SIG-M5 (cell line): Measurements from ENCODE around the gene DCST1.

Source experiments
- DNase-seq: peaks from one replicate; lab custom pipeline; 2025; lab: John Stamatoyannopoulos, UW

Gene DCST1

DNA sequence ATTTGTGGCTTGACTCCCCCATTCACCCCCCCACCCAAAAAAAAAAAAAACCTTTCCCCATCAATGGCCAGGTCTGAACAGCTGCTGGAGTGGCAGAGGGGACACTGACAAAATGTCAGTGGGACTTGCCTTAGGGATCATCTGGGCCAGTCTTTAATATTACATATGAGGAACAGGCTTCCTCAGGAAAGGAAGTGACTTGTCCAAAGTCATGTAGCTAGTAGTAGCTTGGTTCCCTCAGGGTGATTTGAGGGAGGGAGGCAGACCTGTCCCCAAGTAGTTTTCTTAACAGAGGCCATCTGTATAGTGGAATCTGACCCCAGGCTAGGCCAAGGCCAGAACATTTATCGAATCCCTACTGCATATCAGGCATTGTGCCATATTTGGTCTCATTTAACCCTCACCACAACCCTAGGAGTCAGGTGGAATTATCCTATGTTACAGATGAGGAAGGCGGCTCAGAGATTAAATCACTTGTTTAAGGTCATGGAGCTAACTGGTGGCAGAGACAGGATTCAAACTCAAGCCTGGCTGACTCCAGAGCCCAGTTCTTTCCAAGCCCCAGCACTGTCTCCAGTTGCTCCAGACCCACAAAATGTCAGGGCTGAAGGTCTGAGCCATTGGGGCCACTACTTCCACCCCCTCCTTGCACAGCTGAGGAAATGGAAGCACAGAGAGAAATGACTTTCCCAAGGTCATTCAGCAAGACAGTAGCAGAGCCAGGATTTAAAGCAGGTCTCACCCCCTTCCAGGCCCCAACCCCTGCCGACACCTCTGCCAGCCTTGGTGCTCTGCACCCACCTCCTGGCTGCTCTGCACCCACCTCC, 20.6 kb upstream of the DCST1 start:
- no peak for DNase-seq

- DNase-seq: no peak
Measured at GRCh38 chr1:155013632-155014031, 20.0 kb upstream of the DCST1 start.

- DNase-seq: no peak
Measured at GRCh38 chr1:155014709-155015508, 18.7 kb upstream of the DCST1 start.

DNA sequence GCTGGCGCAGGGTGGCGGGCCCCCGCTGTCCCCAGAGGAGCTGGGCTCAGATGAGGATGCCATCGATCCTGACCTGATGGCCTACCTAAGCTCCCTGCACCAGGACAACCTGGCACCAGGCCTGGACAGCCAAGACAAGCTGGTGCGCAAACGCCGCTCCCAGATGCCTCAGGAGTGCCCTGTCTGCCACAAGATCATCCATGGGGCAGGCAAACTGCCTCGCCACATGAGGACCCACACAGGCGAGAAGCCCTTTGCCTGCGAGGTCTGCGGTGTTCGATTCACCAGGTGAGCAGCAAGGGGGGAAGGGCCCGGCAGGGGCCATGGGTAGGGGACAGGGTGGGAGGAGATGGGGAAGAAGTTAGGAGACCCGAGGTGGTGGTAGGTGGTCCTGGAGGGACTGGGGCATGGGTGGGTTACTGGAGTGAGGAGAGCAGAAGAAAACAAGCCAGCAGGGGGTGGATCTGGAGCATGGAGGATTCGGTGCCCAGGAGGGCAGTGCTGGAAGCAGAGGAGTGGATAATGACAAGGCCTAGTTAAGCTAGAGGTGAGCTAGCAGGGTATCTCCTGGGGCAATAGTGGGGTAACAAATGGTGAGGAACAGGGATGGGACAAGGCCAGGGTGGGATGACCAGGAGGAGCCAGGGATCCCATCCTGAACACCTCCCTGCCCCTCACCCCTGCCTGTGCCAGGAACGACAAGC, 17.9 kb upstream of the DCST1 start:
- DNase-seq: no peak

DNA sequence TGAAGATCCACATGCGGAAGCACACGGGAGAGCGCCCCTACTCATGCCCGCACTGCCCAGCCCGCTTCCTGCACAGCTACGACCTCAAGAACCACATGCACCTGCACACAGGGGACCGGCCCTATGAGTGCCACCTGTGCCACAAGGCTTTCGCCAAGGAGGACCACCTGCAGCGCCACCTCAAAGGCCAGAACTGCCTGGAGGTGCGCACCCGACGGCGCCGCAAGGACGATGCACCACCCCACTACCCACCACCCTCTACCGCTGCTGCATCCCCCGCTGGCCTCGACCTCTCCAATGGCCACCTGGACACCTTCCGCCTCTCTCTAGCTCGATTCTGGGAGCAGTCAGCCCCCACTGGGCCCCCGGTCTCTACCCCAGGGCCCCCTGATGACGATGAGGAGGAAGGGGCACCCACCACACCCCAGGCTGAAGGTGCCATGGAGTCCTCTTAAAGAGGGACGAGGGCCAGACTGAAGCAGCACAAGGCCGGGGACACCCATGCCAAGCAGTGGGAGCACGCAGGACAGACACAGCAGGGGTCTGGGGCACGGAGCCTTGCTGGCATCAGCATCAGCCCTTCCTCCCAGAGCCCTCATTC, 17.3 kb upstream of the DCST1 start:
- no peak for DNase-seq

DNA sequence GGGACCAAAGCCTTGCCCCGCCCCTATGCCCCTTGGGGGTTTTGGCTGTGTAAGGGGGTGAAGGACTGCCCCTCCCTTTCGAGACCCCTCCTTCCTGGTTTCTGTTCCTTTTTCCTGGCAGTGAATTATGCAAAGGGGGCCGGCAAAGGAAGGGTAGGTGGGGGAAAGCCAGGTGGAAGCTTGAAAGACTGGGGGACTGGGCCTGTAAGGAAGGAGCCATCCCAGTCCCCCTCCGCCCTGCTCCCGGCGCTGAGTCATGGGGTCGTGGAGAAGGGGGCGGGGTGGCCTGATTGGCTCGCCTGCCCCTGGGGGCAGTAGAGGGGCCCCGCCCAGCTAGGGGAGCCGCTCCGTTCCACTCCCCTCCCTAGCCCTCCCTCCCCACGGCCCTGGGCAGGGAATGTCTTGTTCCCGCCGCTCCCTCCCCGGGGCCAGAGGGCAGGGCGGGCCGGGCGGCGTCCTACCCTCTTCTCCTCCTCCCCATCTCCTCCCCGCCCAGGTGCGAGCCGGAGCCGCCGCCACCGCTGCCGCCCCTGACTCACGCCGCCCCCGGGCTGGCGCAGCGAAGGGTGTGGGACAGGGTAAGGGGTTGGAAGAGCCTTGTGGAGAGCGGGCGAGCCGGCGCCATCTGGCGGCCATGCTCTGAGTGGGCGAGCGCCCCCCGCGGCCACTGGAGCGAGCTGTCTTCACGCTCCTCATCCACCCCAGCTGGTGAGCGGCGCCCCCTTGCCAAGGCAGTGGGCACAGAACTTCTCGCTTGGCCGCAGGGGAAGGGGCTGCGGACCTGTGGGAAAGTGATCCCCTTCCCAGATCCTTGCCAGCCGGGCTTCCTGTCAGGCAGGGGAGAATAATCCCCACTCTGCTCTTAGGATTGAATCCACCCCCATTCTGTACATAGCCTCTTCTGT, 16.3 kb upstream of the DCST1 start:
- no peak for DNase-seq

GRCh38 chr1:155017946-155018316, 15.7 kb upstream of the DCST1 start:
- no peak for DNase-seq

DNA sequence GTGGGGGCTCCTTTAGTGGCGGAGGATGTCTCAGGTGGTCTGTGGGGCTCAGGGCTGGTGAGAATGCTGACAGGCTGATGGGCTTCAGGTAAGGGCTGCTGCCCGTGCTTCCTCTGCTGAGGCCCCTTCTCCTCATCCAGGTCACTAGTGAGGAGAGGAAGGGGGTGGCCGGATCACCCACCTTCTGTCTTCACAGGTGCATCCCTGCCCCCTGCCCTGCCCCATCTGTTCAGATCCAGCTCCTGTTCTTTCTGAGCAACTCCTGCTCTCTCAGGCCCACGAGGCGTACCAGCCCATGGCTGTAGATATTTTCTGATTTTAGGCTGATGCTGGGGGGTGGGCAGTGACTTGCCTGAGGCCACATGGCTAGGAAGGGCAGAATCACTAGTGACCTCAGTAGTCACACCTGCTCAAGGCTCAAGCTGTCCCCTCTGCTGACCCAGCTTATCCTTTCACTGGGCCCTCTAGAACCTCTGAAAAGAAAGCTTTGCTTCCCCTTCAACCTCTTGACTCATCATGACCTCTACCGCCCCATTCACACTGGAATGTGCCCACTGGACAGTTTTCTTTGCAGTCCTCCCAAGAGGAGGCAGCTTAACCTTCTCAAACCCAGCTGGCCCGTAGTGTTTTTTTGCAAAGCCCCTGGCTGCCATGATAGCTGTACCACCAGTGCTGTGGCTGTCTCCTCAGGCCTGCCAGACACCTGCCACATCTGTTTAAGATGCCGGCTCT, 14.8 kb upstream of the DCST1 start:
- DNase-seq: no peak

DNA sequence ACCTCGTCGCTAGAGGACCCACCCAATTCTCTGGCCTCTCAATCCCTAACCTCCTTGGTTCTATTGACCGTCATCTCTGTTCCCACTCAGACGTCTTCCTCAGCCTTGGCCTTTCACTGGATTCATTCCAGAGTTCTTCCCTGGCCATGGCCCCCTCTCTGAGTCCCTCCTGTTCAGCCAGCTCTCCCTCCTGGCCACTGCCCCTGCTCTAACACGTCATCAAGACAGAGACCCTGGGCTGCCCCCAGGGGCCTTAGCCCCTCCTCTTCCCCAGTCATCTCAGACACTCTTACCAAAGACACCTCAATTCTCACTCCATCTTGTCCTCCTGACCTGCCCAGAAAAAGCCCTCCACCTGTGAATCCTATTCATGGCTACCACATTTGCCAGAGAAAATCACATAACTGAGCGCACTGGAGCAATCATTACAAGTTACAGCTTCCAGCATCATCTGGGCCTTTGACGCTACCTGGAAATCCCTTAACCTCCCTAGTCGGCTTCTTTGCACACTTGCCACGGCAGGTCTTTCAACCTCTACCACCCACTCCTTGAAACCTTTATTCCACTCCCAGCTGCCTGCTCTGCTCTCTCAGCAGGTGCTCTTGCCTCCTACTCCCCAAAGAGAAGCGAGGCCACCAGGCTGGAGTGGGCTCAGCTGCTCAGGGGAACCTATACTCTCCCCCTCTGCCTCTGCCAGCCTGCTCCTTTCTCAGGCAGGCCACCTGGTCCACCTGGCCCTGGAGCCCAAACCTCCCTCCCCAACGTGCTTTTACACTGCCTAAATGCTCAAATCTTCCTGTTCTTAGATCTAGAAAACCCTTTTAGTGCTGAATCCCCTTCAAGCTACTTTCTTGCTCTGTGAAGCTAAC, 14.0 kb upstream of the DCST1 start:
- no peak for DNase-seq

GRCh38 chr1:155022136-155022926, 11.3 kb upstream of the DCST1 start:
- DNase-seq: no peak

DNA sequence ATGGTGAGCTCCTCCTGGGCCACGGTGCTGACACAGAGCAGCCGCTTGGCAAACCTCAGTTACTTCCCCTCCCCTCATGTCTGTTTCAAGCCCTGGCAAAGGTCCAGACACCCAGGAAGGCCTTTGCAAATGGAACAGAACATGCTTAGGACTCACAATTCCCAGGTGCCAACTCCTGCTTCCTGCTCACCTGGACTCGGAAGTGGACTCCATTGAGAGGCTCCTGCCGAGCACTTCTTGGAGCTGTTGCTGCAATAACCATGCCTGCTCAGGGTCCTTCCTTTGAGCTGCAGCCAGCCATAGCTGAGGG, 10.7 kb upstream of the DCST1 start:
- DNase-seq: no peak

- no peak for DNase-seq
Measured at GRCh38 chr1:155023627-155024026, 10.0 kb upstream of the DCST1 start.

GRCh38 chr1:155024315-155024714, 9.3 kb upstream of the DCST1 start:
- DNase-seq: no peak

DNA sequence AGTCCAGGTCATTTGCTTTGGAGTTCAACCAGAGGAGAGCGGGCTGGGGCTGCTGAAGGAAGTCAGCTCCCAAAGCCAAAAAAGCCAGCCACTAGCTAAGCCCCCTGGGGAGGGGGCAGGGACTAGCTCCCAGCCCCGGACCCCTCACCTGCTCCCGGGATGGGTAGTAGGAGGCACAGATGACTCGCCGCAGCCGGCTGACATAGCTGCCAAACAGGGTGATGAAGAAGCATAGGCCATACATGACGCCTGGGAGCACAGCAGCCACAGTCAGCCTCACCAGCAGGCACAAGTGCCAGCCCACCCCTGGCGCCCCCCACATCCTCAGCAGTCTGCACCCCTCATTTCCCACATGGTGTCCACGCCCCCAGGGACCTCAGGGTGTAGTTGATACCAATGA, 7.5 kb upstream of the DCST1 start:
- DNase-seq: no peak

DNA sequence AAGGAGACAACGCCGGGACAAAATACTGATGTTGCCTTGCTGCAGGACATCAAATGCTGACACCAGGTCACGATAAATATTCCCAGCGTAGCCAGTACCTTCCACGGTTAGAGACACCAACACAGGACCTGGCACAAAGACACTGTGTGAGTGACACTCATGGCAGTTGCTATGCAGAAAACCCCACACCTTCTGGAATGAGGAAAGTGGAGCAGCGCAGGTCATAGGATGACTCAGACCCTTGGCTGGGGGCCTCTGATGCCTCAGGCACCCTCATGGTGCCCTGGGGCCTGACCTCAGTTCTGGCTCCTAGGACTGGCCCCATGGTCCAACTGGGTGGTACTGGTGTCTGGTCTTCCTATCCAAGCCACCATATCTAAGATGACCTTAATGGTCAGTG, 7.0 kb upstream of the DCST1 start:
- no peak for DNase-seq

- no peak for DNase-seq
Measured at GRCh38 chr1:155029513-155030242, 3.9 kb upstream of the DCST1 start.

GRCh38 chr1:155030243-155030795, 3.3 kb upstream of the DCST1 start:
- DNase-seq: no peak

DNA sequence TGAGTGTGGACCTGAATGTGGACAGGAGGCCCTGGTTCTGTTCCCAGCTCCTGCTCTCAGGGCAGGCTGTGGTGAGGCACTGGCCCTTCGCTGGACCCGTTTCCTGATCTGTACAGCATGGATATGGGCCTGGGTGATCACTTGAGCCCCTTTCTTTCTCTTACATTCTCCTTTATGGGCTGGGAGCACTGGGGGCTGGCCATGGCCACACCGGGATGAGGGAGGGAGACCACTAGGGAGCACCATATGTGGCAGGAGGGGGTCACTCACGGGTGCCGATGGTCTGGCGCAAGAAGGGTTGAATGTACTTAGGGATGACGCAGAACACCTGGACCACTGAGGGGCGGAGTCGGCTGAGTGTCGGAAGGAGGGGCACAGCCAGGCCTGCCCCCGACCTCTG, 2.7 kb upstream of the DCST1 start:
- DNase-seq: no peak
